PC-9 (cell line): Measurements from ENCODE around the gene CCDC34. TPM values are rescaled to one million over a fixed set of nuclear protein-coding genes. Genes with fewer than 3 reads are reported as not detected.

Experiments used
- BruUV-seq: library from RNA; stranded (reverse); fragments of 400-500 nt; replicated peaks from 2 replicates; lab custom pipeline; 2021; lab: Mats Ljungman, UMichigan
- CTCF ChIA-PET: fragments of 300-600 bp; sonication (Branson Sonifier 250); formaldehyde crosslinking; loops from one replicate; lab custom pipeline; 2022; ENCODE audit warnings: antibody characterized with exemption; lab: Charles Lee
- POLR2A ChIA-PET: fragments of 300-600 bp; sonication (Branson Sonifier 250); formaldehyde crosslinking; loops from one replicate; lab custom pipeline; 2022; ENCODE audit warnings: antibody characterized with exemption; ENCODE audit not compliant: unreplicated experiment; lab: Charles Lee
- DNase-seq, 2 experiments: peaks; one replicate each; pipeline versions ENCODE4 v3.0.0 to v3.0.0-alpha.2; 2015 to 2022; ENCODE audit warnings: mixed read lengths in 1 of 2
- H2AFZ ChIP-seq: fragments of 200-600 bp; sonication (generic); 2 replicates; pipeline ENCODE4 v1.8.1; 2017; ENCODE audit warnings: antibody characterized with exemption
- H3F3A ChIP-seq: fragments of 200-600 bp; sonication (generic); 2 replicates; pipeline ENCODE4 v1.8.1; 2017; ENCODE audit warnings: antibody characterized with exemption, mild to moderate bottlenecking, low read depth; ENCODE audit not compliant: insufficient read depth
- H3K27ac ChIP-seq: fragments of 200-600 bp; sonication (generic); 2 replicates; pipeline ENCODE4 v1.6.1; 2016; ENCODE audit warnings: mixed run types
- H3K27me3 ChIP-seq: fragments of 200-600 bp; sonication (generic); 2 replicates; pipeline ENCODE4 v1.6.1; 2016; ENCODE audit warnings: low read depth, mixed run types; ENCODE audit not compliant: insufficient read depth
- H3K36me3 ChIP-seq: fragments of 200-600 bp; sonication (generic); 2 replicates; pipeline ENCODE4 v1.6.1; 2016; ENCODE audit warnings: low read depth, mixed run types
- H3K4me1 ChIP-seq: fragments of 200-600 bp; sonication (generic); replicated peaks from 2 replicates; pipeline ENCODE4 v1.6.1; 2016; ENCODE audit warnings: mixed run types; ENCODE audit not compliant: insufficient read depth
- H3K4me2 ChIP-seq: fragments of 200-600 bp; sonication (generic); 2 replicates; pipeline ENCODE4 v1.6.1; 2017; ENCODE audit warnings: mixed run types
- H3K4me3 ChIP-seq: fragments of 200-600 bp; sonication (generic); 2 replicates; pipeline ENCODE4 v1.6.1; 2016; ENCODE audit warnings: mixed run types
- H3K79me2 ChIP-seq: fragments of 200-600 bp; sonication (generic); 2 replicates; pipeline ENCODE4 v1.6.1; 2017; ENCODE audit warnings: low read depth, mixed run types
- H3K9me2 ChIP-seq: fragments of 200-600 bp; sonication (generic); 2 replicates; pipeline ENCODE4 v1.8.1; 2017; ENCODE audit warnings: mild to moderate bottlenecking; ENCODE audit not compliant: insufficient read depth
- H3K9me3 ChIP-seq: fragments of 200-600 bp; sonication (generic); 2 replicates; pipeline ENCODE4 v1.8.1; 2016; ENCODE audit warnings: low read depth; ENCODE audit not compliant: insufficient read depth
- H4K20me1 ChIP-seq: fragments of 200-600 bp; sonication (generic); 2 replicates; pipeline ENCODE4 v1.8.1; 2017; ENCODE audit not compliant: insufficient read depth
- EZH2 ChIP-seq: fragments of 200-600 bp; sonication (generic); IDR thresholded peaks from 2 replicates; pipeline ENCODE4 v1.8.0; 2017; ENCODE audit warnings: antibody characterized with exemption, low read depth
- intact Hi-C: fragments of 100-400 bp; cut with micrococcal nuclease; formaldehyde crosslinking; loops from one replicate; pipeline ENCODE4 v1.10.0; 2022; ENCODE audit not compliant: unreplicated experiment
- total RNA-seq: library from RNA; stranded (reverse); gene quantifications from 2 replicates; pipeline ENCODE4 v1.2.3, GENCODE V29; 2021
- TF ChIP-seq, protein P1 (sequence below): fragments of 200-600 bp; sonication (generic); conservative IDR thresholded peaks from 2 replicates; pipeline ENCODE4 v1.6.1; 2017; ENCODE audit warnings: mixed run types, antibody characterized with exemption, mild to moderate bottlenecking, moderate library complexity

The CCDC34 gene
- total RNA-seq, 1 experiment from 2014 or later = 33.6 TPM

DNA sequence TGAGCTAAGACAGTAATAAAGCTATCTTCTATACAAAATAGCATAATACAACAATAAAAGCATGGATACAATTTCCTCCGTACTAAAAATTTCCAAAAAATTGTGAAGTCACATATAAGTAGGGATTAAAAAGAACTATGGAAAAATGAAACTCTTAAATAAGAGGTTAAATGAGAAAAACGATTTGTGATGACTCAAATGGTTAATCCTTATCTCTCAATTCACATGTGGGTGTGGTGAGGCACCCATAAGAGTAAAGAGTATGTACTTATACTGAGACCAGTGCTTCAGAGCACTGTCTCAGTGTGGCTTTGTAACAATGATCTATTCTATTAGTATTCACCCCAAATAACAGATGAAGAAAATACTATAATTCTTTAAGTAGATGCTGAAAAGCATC lies 25.0 kb upstream of the CCDC34 start:
- ChIA-PET POLR2A (interaction anchor here (0.6 kb wide), 1 partner anchor 33 kb away, joined by 3 read pairs; no protein-coding TSS in a partner anchor), CTCF (no interaction called here)
- Histone ChIP-seq H3K36me3 (no peaks in the 10 kb centered on the region; the same call in 1 of the 2 replicates), H2AFZ (no peak overlapping the region), H3K4me3 (no peak overlapping the region), H3F3A (peaks cover 22% of the 10 kb centered on the region), H3K79me2 (peaks cover 22% of the 10 kb centered on the region), H3K27ac (no peak overlapping the region), H3K4me1 (peaks cover 30% of the 10 kb centered on the region), H4K20me1 (no peaks in the 10 kb centered on the region), H3K9me2 (no peaks in the 10 kb centered on the region), H3K4me2 (no peak overlapping the region), H3K9me3 (no peaks in the 10 kb centered on the region), H3K27me3 (no peaks in the 10 kb centered on the region)
- intact Hi-C loops = no loop called here
- no TSS peak for BruUV-seq
- DNase-seq = no peak
- TF ChIP-seq, protein P1, sequence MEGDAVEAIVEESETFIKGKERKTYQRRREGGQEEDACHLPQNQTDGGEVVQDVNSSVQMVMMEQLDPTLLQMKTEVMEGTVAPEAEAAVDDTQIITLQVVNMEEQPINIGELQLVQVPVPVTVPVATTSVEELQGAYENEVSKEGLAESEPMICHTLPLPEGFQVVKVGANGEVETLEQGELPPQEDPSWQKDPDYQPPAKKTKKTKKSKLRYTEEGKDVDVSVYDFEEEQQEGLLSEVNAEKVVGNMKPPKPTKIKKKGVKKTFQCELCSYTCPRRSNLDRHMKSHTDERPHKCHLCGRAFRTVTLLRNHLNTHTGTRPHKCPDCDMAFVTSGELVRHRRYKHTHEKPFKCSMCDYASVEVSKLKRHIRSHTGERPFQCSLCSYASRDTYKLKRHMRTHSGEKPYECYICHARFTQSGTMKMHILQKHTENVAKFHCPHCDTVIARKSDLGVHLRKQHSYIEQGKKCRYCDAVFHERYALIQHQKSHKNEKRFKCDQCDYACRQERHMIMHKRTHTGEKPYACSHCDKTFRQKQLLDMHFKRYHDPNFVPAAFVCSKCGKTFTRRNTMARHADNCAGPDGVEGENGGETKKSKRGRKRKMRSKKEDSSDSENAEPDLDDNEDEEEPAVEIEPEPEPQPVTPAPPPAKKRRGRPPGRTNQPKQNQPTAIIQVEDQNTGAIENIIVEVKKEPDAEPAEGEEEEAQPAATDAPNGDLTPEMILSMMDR = no peak
- no peak for TF ChIP-seq EZH2

DNA sequence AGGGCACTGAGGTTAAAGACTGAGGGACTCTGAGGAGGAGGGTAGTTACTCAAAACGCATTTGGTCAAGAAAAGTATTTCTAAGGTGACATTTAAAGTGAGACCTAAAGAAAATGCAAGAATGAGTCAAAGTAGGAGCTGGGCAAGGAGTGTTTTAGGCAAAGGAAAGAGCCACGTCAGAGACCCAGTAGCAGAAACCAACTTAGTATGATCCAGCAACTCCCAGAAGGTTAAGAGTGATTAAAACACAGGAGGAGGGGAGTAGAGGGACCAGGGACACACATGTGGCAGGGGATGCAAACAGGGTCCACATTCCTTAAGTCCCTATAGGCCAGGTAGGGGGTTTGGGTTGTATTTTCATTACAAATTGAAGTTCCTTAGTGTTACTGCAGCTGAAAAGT lies 24.3 kb upstream of the CCDC34 start:
- ChIA-PET CTCF (no interaction called here), POLR2A (interaction anchor here (0.6 kb wide), 1 partner anchor 762 kb away, joined by 9 read pairs; no protein-coding TSS in a partner anchor)
- Histone ChIP-seq H4K20me1 (no peaks in the 10 kb centered on the region), H3K4me3 (no peak overlapping the region), H2AFZ (no peak overlapping the region), H3K36me3 (no peaks in the 10 kb centered on the region; the same call in 1 of the 2 replicates), H3K4me1 (peaks cover 23% of the 10 kb centered on the region), H3K27me3 (no peaks in the 10 kb centered on the region), H3K9me3 (no peaks in the 10 kb centered on the region), H3K79me2 (peaks cover 20% of the 10 kb centered on the region), H3K27ac (no peak overlapping the region), H3K9me2 (no peaks in the 10 kb centered on the region), H3F3A (peaks cover 15% of the 10 kb centered on the region), H3K4me2 (no peak overlapping the region)
- intact Hi-C loops = no loop called here
- BruUV-seq = no TSS peak
- no peak for DNase-seq
- no peak for TF ChIP-seq EZH2
- TF ChIP-seq, protein P1 = no peak

DNA sequence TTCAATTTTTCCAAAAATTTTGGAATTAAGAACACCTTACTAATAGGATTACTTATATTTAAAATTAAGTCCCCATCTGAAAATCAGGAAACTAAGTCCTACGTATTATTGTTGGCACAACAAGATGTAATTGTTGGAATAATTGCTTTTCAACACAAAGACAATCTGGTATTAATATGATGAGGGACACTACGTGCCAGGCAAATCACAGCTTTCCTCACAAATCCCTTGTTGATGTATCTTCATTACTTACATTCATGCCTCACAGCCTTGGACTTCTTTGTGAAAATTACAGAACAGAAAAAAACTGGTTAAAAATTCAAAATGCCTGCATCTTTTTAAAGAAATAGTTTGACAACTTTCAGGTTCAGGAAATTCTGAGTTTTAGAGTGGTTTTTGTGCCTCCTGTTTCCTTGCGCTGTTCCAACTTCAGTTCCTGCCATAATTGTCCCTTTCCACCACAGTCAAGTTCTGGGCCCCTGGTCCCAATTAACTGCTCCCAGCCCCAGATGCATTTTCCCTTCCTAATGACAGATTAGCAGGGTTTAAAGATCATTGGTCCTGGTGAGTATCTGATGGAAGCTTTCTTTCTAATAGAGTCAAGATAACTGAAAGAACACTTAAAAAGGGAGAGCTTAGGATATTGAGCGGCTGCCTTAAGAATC lies 23.3 kb upstream of the CCDC34 start:
- Histone ChIP-seq H3K4me3 (no peak overlapping the region), H3K79me2 (peaks cover 12% of the 10 kb centered on the region), H3K36me3 (no peaks in the 10 kb centered on the region; the same call in 1 of the 2 replicates), H4K20me1 (no peaks in the 10 kb centered on the region), H3K4me2 (no peak overlapping the region), H3K9me2 (no peaks in the 10 kb centered on the region), H3K27ac (no peak overlapping the region), H3K4me1 (peaks cover 13% of the 10 kb centered on the region), H3K27me3 (no peaks in the 10 kb centered on the region), H2AFZ (no peak overlapping the region), H3F3A (peaks cover 5% of the 10 kb centered on the region; the same call in 1 of the 2 replicates), H3K9me3 (no peaks in the 10 kb centered on the region)
- TF ChIP-seq, protein P1 = no peak
- TF ChIP-seq EZH2 = no peak
- no peak for DNase-seq
- BruUV-seq = no TSS peak
- ChIA-PET POLR2A (no interaction called here), CTCF (no interaction called here)
- intact Hi-C loops = no loop called here
